ACC112 (cell line): ENCODE measurements around the gene PTPRN2.

Experiments
- H2AFZ ChIP-seq: fragments of 200-600 bp; sonication (generic); one replicate; pipeline ENCODE4 v1.6.0; 2017; ENCODE audit warnings: antibody characterized with exemption, low read length; ENCODE audit not compliant: unreplicated experiment
- H3K27ac ChIP-seq: fragments of 200-600 bp; sonication (generic); 2 replicates; pipeline ENCODE4 v1.5.1; 2014; ENCODE audit warnings: low read depth, mild to moderate bottlenecking, antibody characterized with exemption, low read length, moderate library complexity
- H3K27me3 ChIP-seq: fragments of 200-600 bp; sonication (generic); 2 replicates; pipeline ENCODE4 v1.6.1; 2014; ENCODE audit warnings: mild to moderate bottlenecking, antibody characterized with exemption, low read length, moderate library complexity, mixed read lengths; ENCODE audit not compliant: insufficient read depth
- H3K36me3 ChIP-seq: fragments of 200-600 bp; sonication (generic); 2 replicates; pipeline ENCODE4 v1.6.1; 2016; ENCODE audit warnings: mild to moderate bottlenecking, antibody characterized with exemption, low read length, moderate library complexity, mixed read lengths; ENCODE audit not compliant: insufficient read depth
- H3K4me1 ChIP-seq: fragments of 200-600 bp; sonication (generic); one replicate; pipeline ENCODE4 v1.6.1; 2016; ENCODE audit warnings: low read length, mixed read lengths; ENCODE audit not compliant: insufficient read depth, unreplicated experiment, control insufficient read depth
- H3K4me3 ChIP-seq: fragments of 200-600 bp; sonication (generic); 2 replicates; pipeline ENCODE4 v1.5.1; 2014; ENCODE audit warnings: mild to moderate bottlenecking, low read depth, low read length
- H3K79me2 ChIP-seq: fragments of 200-600 bp; sonication (generic); one replicate; pipeline ENCODE4 v1.6.0; 2016; ENCODE audit warnings: low read length; ENCODE audit not compliant: control insufficient read depth, unreplicated experiment, insufficient read depth

Gene PTPRN2

GRCh38 chr7:158026636-158027265 is 560.9 kb downstream of the PTPRN2 start:
- no peak overlapping the region for H2AFZ ChIP-seq
- H3K4me3 ChIP-seq, result no peak overlapping the region
- H3K27ac ChIP-seq, result no peak overlapping the region
- H3K27me3 ChIP-seq, result no peaks in the 10 kb centered on the region
- no peaks in the 10 kb centered on the region for H3K36me3 ChIP-seq
- no peaks in the 10 kb centered on the region for H3K4me1 ChIP-seq
- no peaks in the 10 kb centered on the region for H3K79me2 ChIP-seq

- H3K4me3 ChIP-seq, result no peak overlapping the region
- no peaks in the 10 kb centered on the region for H3K27me3 ChIP-seq
- no peak overlapping the region for H2AFZ ChIP-seq
- no peak overlapping the region for H3K27ac ChIP-seq
- no peaks in the 10 kb centered on the region for H3K36me3 ChIP-seq
- H3K79me2 ChIP-seq, result no peaks in the 10 kb centered on the region
- H3K4me1 ChIP-seq, result no peaks in the 10 kb centered on the region
Observed at GRCh38 chr7:158025686-158026600, 561.7 kb downstream of the PTPRN2 start.

GRCh38 chr7:158024881-158025280 is 562.7 kb downstream of the PTPRN2 start:
- no peaks in the 10 kb centered on the region for H3K27me3 ChIP-seq
- no peak overlapping the region for H3K4me3 ChIP-seq
- H3K27ac ChIP-seq, result no peak overlapping the region
- no peaks in the 10 kb centered on the region for H3K36me3 ChIP-seq
- H3K4me1 ChIP-seq, result no peaks in the 10 kb centered on the region
- H3K79me2 ChIP-seq, result no peaks in the 10 kb centered on the region
- no peak overlapping the region for H2AFZ ChIP-seq

GRCh38 chr7:158024351-158024715 is 563.3 kb downstream of the PTPRN2 start:
- H3K4me1 ChIP-seq, result no peaks in the 10 kb centered on the region
- no peak overlapping the region for H3K4me3 ChIP-seq
- H3K79me2 ChIP-seq, result no peaks in the 10 kb centered on the region
- H3K27ac ChIP-seq, result no peak overlapping the region
- H3K36me3 ChIP-seq, result no peaks in the 10 kb centered on the region
- H3K27me3 ChIP-seq, result no peaks in the 10 kb centered on the region
- H2AFZ ChIP-seq, result no peak overlapping the region

GRCh38 chr7:158023681-158024350 is 563.8 kb downstream of the PTPRN2 start:
- Histone ChIP-seq H3K4me1 (no peaks in the 10 kb centered on the region), H3K36me3 (no peaks in the 10 kb centered on the region), H3K27ac (no peak overlapping the region), H2AFZ (no peak overlapping the region), H3K27me3 (no peaks in the 10 kb centered on the region), H3K79me2 (no peaks in the 10 kb centered on the region), H3K4me3 (no peak overlapping the region)

GRCh38 chr7:158023157-158023556 is 564.5 kb downstream of the PTPRN2 start:
- Histone ChIP-seq H3K27ac (no peak overlapping the region), H3K4me1 (no peaks in the 10 kb centered on the region), H3K27me3 (no peaks in the 10 kb centered on the region), H3K36me3 (no peaks in the 10 kb centered on the region), H3K4me3 (no peak overlapping the region), H2AFZ (no peak overlapping the region), H3K79me2 (no peaks in the 10 kb centered on the region)

- no peaks in the 10 kb centered on the region for H3K4me1 ChIP-seq
- no peak overlapping the region for H3K4me3 ChIP-seq
- H3K27ac ChIP-seq, result no peak overlapping the region
- H2AFZ ChIP-seq, result no peak overlapping the region
- no peaks in the 10 kb centered on the region for H3K36me3 ChIP-seq
- H3K79me2 ChIP-seq, result no peaks in the 10 kb centered on the region
- H3K27me3 ChIP-seq, result no peaks in the 10 kb centered on the region
Observed at GRCh38 chr7:158022601-158023000, 565.0 kb downstream of the PTPRN2 start.

- no peaks in the 10 kb centered on the region for H3K4me1 ChIP-seq
- no peaks in the 10 kb centered on the region for H3K36me3 ChIP-seq
- H3K27me3 ChIP-seq, result no peaks in the 10 kb centered on the region
- no peak overlapping the region for H2AFZ ChIP-seq
- H3K79me2 ChIP-seq, result no peaks in the 10 kb centered on the region
- no peak overlapping the region for H3K4me3 ChIP-seq
- no peak overlapping the region for H3K27ac ChIP-seq
Observed at GRCh38 chr7:158021836-158022235, 565.8 kb downstream of the PTPRN2 start.

- H3K36me3 ChIP-seq, result no peaks in the 10 kb centered on the region
- H3K27me3 ChIP-seq, result no peaks in the 10 kb centered on the region
Observed at GRCh38 chr7:158020706-158021095, 566.9 kb downstream of the PTPRN2 start.

GRCh38 chr7:158019726-158020705 is 567.6 kb downstream of the PTPRN2 start:
- H3K27ac ChIP-seq, result no peak overlapping the region
- H3K79me2 ChIP-seq, result no peaks in the 10 kb centered on the region
- H2AFZ ChIP-seq, result no peak overlapping the region
- no peaks in the 10 kb centered on the region for H3K4me1 ChIP-seq
- H3K4me3 ChIP-seq, result no peak overlapping the region
- H3K36me3 ChIP-seq, result no peaks in the 10 kb centered on the region
- H3K27me3 ChIP-seq, result no peaks in the 10 kb centered on the region

More at GRCh38 chr7:158020706-158021095, 566.9 kb downstream of the PTPRN2 start:
- Histone ChIP-seq H3K27ac (no peak overlapping the region), H2AFZ (no peak overlapping the region), H3K4me1 (no peaks in the 10 kb centered on the region), H3K79me2 (no peaks in the 10 kb centered on the region), H3K4me3 (no peak overlapping the region)
